GM12892 (cell line): Measurements from ENCODE around the gene PNLIPRP3.

ENCODE experiments used
- POLR2A ChIP-seq: IDR thresholded peaks from 2 replicates; pipeline ENCODE4 v1.6.1; 2011; ENCODE audit warnings: low read depth, low read length, control low read depth
- POLR2AphosphoS5 ChIP-seq: IDR thresholded peaks from 2 replicates; pipeline ENCODE4 v1.6.1; 2011; ENCODE audit warnings: low read depth, low read length, control low read depth
- TAF1 ChIP-seq: IDR thresholded peaks from 2 replicates; pipeline ENCODE4 v1.6.1; 2011; ENCODE audit warnings: low read depth, mild to moderate bottlenecking, control low read depth, low read length, borderline replicate concordance

DNA sequence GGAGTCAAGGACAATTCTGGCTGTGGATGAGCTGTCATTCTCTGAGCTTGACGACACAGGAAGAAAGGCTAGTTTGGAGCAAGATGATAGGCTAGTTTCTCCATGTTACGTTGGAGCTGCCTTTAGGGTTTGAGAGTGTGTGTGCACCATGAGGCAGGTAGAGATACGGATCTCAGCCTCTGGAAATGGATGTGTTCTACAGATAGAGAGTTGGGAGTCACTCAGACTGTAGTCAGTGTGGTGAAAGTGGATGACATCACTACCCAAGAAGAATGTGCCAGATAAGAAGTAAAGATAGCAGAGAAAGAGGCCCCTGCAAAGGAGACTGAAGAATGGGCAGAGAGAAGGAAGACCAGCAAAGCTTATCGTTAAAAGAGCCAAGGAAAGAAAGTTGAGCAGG lies 42.4 kb downstream of the PNLIPRP3 start:
- TF ChIP-seq POLR2A (no peak), POLR2AphosphoS5 (no peak), TAF1 (no peak)
